GM12878 (cell line): ENCODE data around the gene LTBP4.

Experiments used
- CTCF ChIP-seq, 3 experiments: IDR thresholded peaks in 2 of 3; conservative IDR thresholded peaks in 1 of 3; 2 replicates each; pipeline ENCODE4 v1.5.1; 2011; ENCODE audit warnings: low read depth in 3 of 3, low read length in 3 of 3, mild to moderate bottlenecking in 3 of 3, control low read depth in 2 of 3, moderate library complexity in 2 of 3, inconsistent platforms in 1 of 3, mixed read lengths in 1 of 3; ENCODE audit not compliant: control insufficient read depth in 2 of 3, insufficient read depth in 1 of 3; ENCODE audit errors: extremely low read depth in 1 of 3
- POLR2A ChIP-seq: IDR thresholded peaks from 2 replicates; pipeline ENCODE4 v1.6.1; 2011; ENCODE audit warnings: low read depth, mild to moderate bottlenecking, low read length
- YY1 ChIP-seq: IDR thresholded peaks from 2 replicates; pipeline ENCODE4 v1.6.1; 2011; ENCODE audit warnings: low read depth, mild to moderate bottlenecking, low read length
- TF ChIP-seq, protein P1 (sequence below): IDR thresholded peaks from 2 replicates; pipeline ENCODE4 v1.6.1; 2012; ENCODE audit warnings: mild to moderate bottlenecking, low read depth, low read length

GRCh38 chr19:40677156-40677555 lies 76.0 kb downstream of the LTBP4 start:
- TF ChIP-seq CTCF (IDR thresholded peaks at IDR 0.05 in 2 of 3, conservative IDR thresholded peaks at IDR 0.05 in 1 of 3; ENCODE audit: control insufficient read depth in 2 of 3, extremely low read depth in 1 of 3, insufficient read depth in 1 of 3, low read depth in 3 of 3, low read length in 3 of 3): no peak
- no peak for TF ChIP-seq POLR2A
- no peak for TF ChIP-seq YY1
- TF ChIP-seq, protein P1, sequence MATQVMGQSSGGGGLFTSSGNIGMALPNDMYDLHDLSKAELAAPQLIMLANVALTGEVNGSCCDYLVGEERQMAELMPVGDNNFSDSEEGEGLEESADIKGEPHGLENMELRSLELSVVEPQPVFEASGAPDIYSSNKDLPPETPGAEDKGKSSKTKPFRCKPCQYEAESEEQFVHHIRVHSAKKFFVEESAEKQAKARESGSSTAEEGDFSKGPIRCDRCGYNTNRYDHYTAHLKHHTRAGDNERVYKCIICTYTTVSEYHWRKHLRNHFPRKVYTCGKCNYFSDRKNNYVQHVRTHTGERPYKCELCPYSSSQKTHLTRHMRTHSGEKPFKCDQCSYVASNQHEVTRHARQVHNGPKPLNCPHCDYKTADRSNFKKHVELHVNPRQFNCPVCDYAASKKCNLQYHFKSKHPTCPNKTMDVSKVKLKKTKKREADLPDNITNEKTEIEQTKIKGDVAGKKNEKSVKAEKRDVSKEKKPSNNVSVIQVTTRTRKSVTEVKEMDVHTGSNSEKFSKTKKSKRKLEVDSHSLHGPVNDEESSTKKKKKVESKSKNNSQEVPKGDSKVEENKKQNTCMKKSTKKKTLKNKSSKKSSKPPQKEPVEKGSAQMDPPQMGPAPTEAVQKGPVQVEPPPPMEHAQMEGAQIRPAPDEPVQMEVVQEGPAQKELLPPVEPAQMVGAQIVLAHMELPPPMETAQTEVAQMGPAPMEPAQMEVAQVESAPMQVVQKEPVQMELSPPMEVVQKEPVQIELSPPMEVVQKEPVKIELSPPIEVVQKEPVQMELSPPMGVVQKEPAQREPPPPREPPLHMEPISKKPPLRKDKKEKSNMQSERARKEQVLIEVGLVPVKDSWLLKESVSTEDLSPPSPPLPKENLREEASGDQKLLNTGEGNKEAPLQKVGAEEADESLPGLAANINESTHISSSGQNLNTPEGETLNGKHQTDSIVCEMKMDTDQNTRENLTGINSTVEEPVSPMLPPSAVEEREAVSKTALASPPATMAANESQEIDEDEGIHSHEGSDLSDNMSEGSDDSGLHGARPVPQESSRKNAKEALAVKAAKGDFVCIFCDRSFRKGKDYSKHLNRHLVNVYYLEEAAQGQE: no peak
